ENCODE measurements around the gene KRT75. TPM values are rescaled to one million over a fixed set of nuclear protein-coding genes. Genes with fewer than 3 reads are reported as not detected.

KRT75 gene
- total RNA-seq, 1 experiment from 2014 or later, result not detected

GRCh38 chr12:52401926-52402325, 32.2 kb downstream of the KRT75 start:
- no peak overlapping the region for H3K4me3 ChIP-seq (ENCODE audit: low read depth, low read length, poor library complexity, severe bottlenecking)
- no peaks in the 10 kb centered on the region for H3K9me3 ChIP-seq (ENCODE audit: low read depth, low read length, poor library complexity, severe bottlenecking)
- no TSS peak for BruUV-seq (replicated peaks)
- no peaks in the 10 kb centered on the region for H3K4me1 ChIP-seq (ENCODE audit: insufficient read depth, low read length, poor library complexity, severe bottlenecking)
- CTCF ChIA-PET, result no interaction called here
- POLR2A ChIA-PET (ENCODE audit: low non-redundant PET), result interaction anchor here (0.6 kb wide), 1 partner anchor 1217 kb away, joined by 9 read pairs; no protein-coding TSS in a partner anchor
- TF ChIP-seq EZH2 (IDR thresholded peaks at IDR 0.05; ENCODE audit: borderline replicate concordance, low read depth, low read length, poor library complexity, severe bottlenecking) (no peak), CTCF (conservative IDR thresholded peaks at IDR 0.05; ENCODE audit: low read depth, low read length) (no peak)
- no peaks in the 10 kb centered on the region for H3K36me3 ChIP-seq (ENCODE audit: insufficient read depth, low read length, poor library complexity, severe bottlenecking)
- no peak for DNase-seq (ENCODE audit: low spot score)
- H3K27ac ChIP-seq (ENCODE audit: low read depth, low read length, poor library complexity, severe bottlenecking), result no peak overlapping the region
- intact Hi-C loops (cut with micrococcal nuclease; ENCODE audit: unreplicated experiment), result no loop called here
- no peaks in the 10 kb centered on the region for H3K27me3 ChIP-seq (replicated peaks; ENCODE audit: insufficient read depth, low read depth, low read length, poor library complexity)

DNA sequence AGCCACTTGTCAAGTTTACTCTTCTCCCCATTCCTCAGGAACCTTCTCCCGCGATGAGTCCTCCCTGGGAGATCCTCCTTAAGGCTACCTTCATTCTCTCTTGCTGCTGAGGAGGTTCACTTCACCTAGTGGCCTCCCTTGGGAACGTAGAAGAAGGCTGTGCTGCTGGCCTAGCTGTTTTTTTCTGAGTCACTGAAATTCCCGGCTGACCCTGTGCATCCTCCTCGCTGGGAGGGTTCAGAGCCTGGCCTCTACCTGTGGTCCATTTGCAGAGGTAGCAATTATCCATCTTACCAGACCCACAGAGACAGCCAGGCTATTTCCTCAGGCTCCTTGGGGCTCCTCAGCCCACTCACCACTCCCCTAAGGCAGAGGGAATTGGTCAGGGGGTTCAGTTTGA, 32.6 kb downstream of the KRT75 start:
- Histone ChIP-seq H3K36me3 (ENCODE audit: insufficient read depth, low read length, poor library complexity, severe bottlenecking) (no peaks in the 10 kb centered on the region), H3K27me3 (replicated peaks; ENCODE audit: insufficient read depth, low read depth, low read length, poor library complexity) (no peaks in the 10 kb centered on the region), H3K9me3 (ENCODE audit: low read depth, low read length, poor library complexity, severe bottlenecking) (no peaks in the 10 kb centered on the region), H3K4me3 (ENCODE audit: low read depth, low read length, poor library complexity, severe bottlenecking) (no peak overlapping the region), H3K4me1 (ENCODE audit: insufficient read depth, low read length, poor library complexity, severe bottlenecking) (no peaks in the 10 kb centered on the region), H3K27ac (ENCODE audit: low read depth, low read length, poor library complexity, severe bottlenecking) (no peak overlapping the region)
- POLR2A ChIA-PET (ENCODE audit: low non-redundant PET), result interaction anchor here (0.6 kb wide), 1 partner anchor 1218 kb away, joined by 9 read pairs; no protein-coding TSS in a partner anchor
- BruUV-seq (replicated peaks), result no TSS peak
- no peak for DNase-seq (ENCODE audit: low spot score)
- intact Hi-C loops (cut with micrococcal nuclease; ENCODE audit: unreplicated experiment), result no loop called here
- TF ChIP-seq EZH2 (IDR thresholded peaks at IDR 0.05; ENCODE audit: borderline replicate concordance, low read depth, low read length, poor library complexity, severe bottlenecking), result no peak
- no peak for TF ChIP-seq CTCF (conservative IDR thresholded peaks at IDR 0.05; ENCODE audit: low read depth, low read length)
- CTCF ChIA-PET, result no interaction called here

GRCh38 chr12:52400906-52401305, 33.3 kb downstream of the KRT75 start:
- DNase-seq (ENCODE audit: low spot score), result no peak
- TF ChIP-seq EZH2 (IDR thresholded peaks at IDR 0.05; ENCODE audit: borderline replicate concordance, low read depth, low read length, poor library complexity, severe bottlenecking) (no peak), CTCF (conservative IDR thresholded peaks at IDR 0.05; ENCODE audit: low read depth, low read length) (no peak)
- ChIA-PET POLR2A (ENCODE audit: low non-redundant PET) (no interaction called here), CTCF (no interaction called here)
- Histone ChIP-seq H3K36me3 (ENCODE audit: insufficient read depth, low read length, poor library complexity, severe bottlenecking) (no peaks in the 10 kb centered on the region), H3K4me3 (ENCODE audit: low read depth, low read length, poor library complexity, severe bottlenecking) (no peak overlapping the region), H3K4me1 (ENCODE audit: insufficient read depth, low read length, poor library complexity, severe bottlenecking) (peaks cover 4% of the 10 kb centered on the region), H3K27ac (ENCODE audit: low read depth, low read length, poor library complexity, severe bottlenecking) (no peak overlapping the region), H3K9me3 (ENCODE audit: low read depth, low read length, poor library complexity, severe bottlenecking) (no peaks in the 10 kb centered on the region), H3K27me3 (replicated peaks; ENCODE audit: insufficient read depth, low read depth, low read length, poor library complexity) (no peaks in the 10 kb centered on the region)
- BruUV-seq (replicated peaks), result no TSS peak
- intact Hi-C loops (cut with micrococcal nuclease; ENCODE audit: unreplicated experiment), result no loop called here

Measured in A673 (cell line).